Tibial artery (tissue), 4 donors: ENCODE results near the gene CCDC85A.

Source experiments
- DNase-seq, 2 donors: peaks; one replicate each; pipeline ENCODE4 v3.0.0-alpha.2; 2019
- H3K27ac ChIP-seq, 2 donors: fragments of 200-600 bp; sonication (generic) in 1 of 2; 1 replicate in 1 of 2; 2 replicates in 1 of 2; pipeline ENCODE4 v1.5.1; 2018 to 2019; ENCODE audit warnings: mild to moderate bottlenecking in 1 of 2
- H3K27me3 ChIP-seq, 2 donors: fragments of 200-600 bp; sonication (generic) in 1 of 2; one replicate each; pipeline versions ENCODE4 v1.5.1 to v1.6.0; 2016 to 2019
- H3K36me3 ChIP-seq, 3 donors: fragments of 200-600 bp; sonication (generic) in 2 of 3; one replicate each; pipeline ENCODE4 v1.5.1; 2016 to 2019; ENCODE audit warnings: mild to moderate bottlenecking in 2 of 3
- H3K4me1 ChIP-seq, 4 donors: fragments of 200-600 bp; sonication (generic) in 2 of 4; 1 replicate in 3 of 4; 2 replicates in 1 of 4; pipeline ENCODE4 v1.5.1; 2016 to 2019
- H3K4me3 ChIP-seq, 2 donors: fragments of 200-600 bp; sonication (generic) in 1 of 2; 1 replicate in 1 of 2; 2 replicates in 1 of 2; pipeline ENCODE4 v1.5.1; 2018 to 2019; ENCODE audit warnings: mild to moderate bottlenecking in 2 of 2
- H3K9me3 ChIP-seq, 3 donors: fragments of 200-600 bp; sonication (generic) in 1 of 3; one replicate each; pipeline ENCODE4 v1.5.1; 2016 to 2019
- CTCF ChIP-seq, 2 experiments: fragments of 200-600 bp in 1 of 2; fragments of 450-650 bp in 1 of 2; IDR thresholded peaks; one replicate each; pipeline ENCODE4 v1.5.1; 2017 to 2019; ENCODE audit warnings: antibody characterized with exemption in 2 of 2, mild to moderate bottlenecking in 1 of 2, moderate library complexity in 1 of 2
- intact Hi-C: fragments of 100-400 bp; cut with DNase I; formaldehyde crosslinking; loops from one replicate; pipeline ENCODE4 v1.15.0; 2023; ENCODE audit warnings: low total_unique reads

Gene CCDC85A

GRCh38 chr2:56416500-56417176 lies 232.8 kb downstream of the CCDC85A start:
- intact Hi-C loops: no loop called here
- Histone ChIP-seq H3K27me3 (no peaks in the 10 kb centered on the region), H3K9me3 (no peaks in the 10 kb centered on the region), H3K27ac (no peak overlapping the region), H3K4me3 (no peak overlapping the region), H3K36me3 (no peaks in the 10 kb centered on the region), H3K4me1 (no peaks in the 10 kb centered on the region)
- no peak for TF ChIP-seq CTCF (IDR thresholded peaks at IDR 0.05)
- no peak for DNase-seq
